K562 (cell line): ENCODE data around the gene FAM171A2. TPM values are rescaled to one million over a fixed set of nuclear protein-coding genes. Genes with fewer than 3 reads are reported as not detected.

Experiments used
- ATAC-seq: fragments of 200-7000 bp; cut with Tn5 transposase; 3 replicates; pipeline ENCODE4 v1.9.1; 2020; ENCODE audit warnings: moderate library complexity
- BruUV-seq: library from RNA; stranded (reverse); fragments of 400-500 nt; replicated peaks from 2 replicates; lab custom pipeline; 2021; lab: Mats Ljungman, UMichigan
- CTCF ChIA-PET: fragments of 300-600 bp; formaldehyde crosslinking; extraction: SDS; loops from one replicate; lab custom pipeline; 2021; ENCODE audit warnings: low intra/inter-chr PET ratio; lab: Yijun Ruan, JAX
- POLR2A ChIA-PET: fragments of 300-600, 350-650 bp; sonication (Branson Sonifier 250); formaldehyde crosslinking; extraction: SDS; loops from one replicate; lab custom pipeline; 2021; ENCODE audit warnings: antibody characterized with exemption, inconsistent platforms; lab: Yijun Ruan, JAX
- DNase-seq, 4 experiments: peaks; one replicate each; pipeline versions ENCODE4 v3.0.0 to v3.0.0-alpha.2; 2011 to 2018; ENCODE audit warnings: low spot score in 3 of 4, mixed read lengths in 3 of 4; ENCODE audit errors: extremely low read depth in 1 of 4
- FAIRE-seq: peaks from 2 replicates; lab custom pipeline; 2011; peaks lifted over from hg19 to GRCh38; lab: Jason Lieb, UNC
- H2AFZ ChIP-seq: 2 replicates; pipeline ENCODE4 v1.6.0; 2011; ENCODE audit warnings: low read depth, low read length, control low read depth, inconsistent platforms
- H3K27ac ChIP-seq: fragments of 200-600 bp; 3 replicates; pipeline ENCODE4 v1.8.0; 2011; ENCODE audit warnings: low read depth, mild to moderate bottlenecking, control low read depth, inconsistent platforms, low read length, moderate library complexity, mixed read lengths; ENCODE audit errors: extremely low read depth
- H3K27me3 ChIP-seq, 2 experiments: fragments of 300-600 bp in 1 of 2; 2 replicates in 1 of 2; 3 replicates in 1 of 2; pipeline versions ENCODE4 v1.6.0 to v1.8.0; 2011; ENCODE audit warnings: inconsistent platforms in 2 of 2, low read length in 2 of 2, mild to moderate bottlenecking in 1 of 2, mixed read lengths in 1 of 2, moderate library complexity in 1 of 2; ENCODE audit not compliant: control insufficient read depth in 2 of 2, insufficient read depth in 2 of 2
- H3K36me3 ChIP-seq: fragments of 300-600 bp; 3 replicates; pipeline ENCODE4 v1.8.0; 2011; ENCODE audit warnings: mild to moderate bottlenecking, low read length, inconsistent platforms; ENCODE audit not compliant: control insufficient read depth, insufficient read depth
- H3K4me1 ChIP-seq, 2 experiments: fragments of 200-600 bp in 1 of 2; replicated peaks in 1 of 2; 2 replicates in 1 of 2; 3 replicates in 1 of 2; pipeline versions ENCODE4 v1.5.1 to v1.8.0; 2011; ENCODE audit warnings: inconsistent platforms in 2 of 2, low read length in 2 of 2, mild to moderate bottlenecking in 1 of 2, mixed read lengths in 1 of 2, moderate library complexity in 1 of 2; ENCODE audit not compliant: control insufficient read depth in 2 of 2, insufficient read depth in 2 of 2
- H3K4me2 ChIP-seq: 2 replicates; pipeline ENCODE4 v1.6.1; 2011; ENCODE audit warnings: low read length, control low read depth, inconsistent platforms, mixed read lengths; ENCODE audit not compliant: insufficient read depth
- H3K4me3 ChIP-seq: fragments of 200-600 bp; sonication (generic), shearing (Covaris generic); 2 replicates; pipeline ENCODE4 v1.5.1; 2016; ENCODE audit warnings: control low read depth, inconsistent platforms
- H3K79me2 ChIP-seq: fragments of 200-600 bp; 3 replicates; pipeline ENCODE4 v1.8.0; 2011; ENCODE audit warnings: low read length, inconsistent platforms; ENCODE audit not compliant: control insufficient read depth, insufficient read depth
- H3K9ac ChIP-seq, 2 experiments: 2 replicates each; pipeline versions ENCODE4 v1.6.0 to v1.6.1; 2011; ENCODE audit warnings: low read depth in 2 of 2, low read length in 2 of 2, control low read depth in 1 of 2, inconsistent platforms in 1 of 2, mild to moderate bottlenecking in 1 of 2, mixed read lengths in 1 of 2; ENCODE audit not compliant: insufficient read depth in 1 of 2
- H3K9me1 ChIP-seq: one replicate; pipeline ENCODE4 v1.6.0; 2011; ENCODE audit warnings: inconsistent platforms, mild to moderate bottlenecking, low read length, moderate library complexity; ENCODE audit not compliant: control insufficient read depth, insufficient read depth
- H3K9me3 ChIP-seq: replicated peaks from 2 replicates; pipeline ENCODE4 v1.5.1; 2011; ENCODE audit warnings: low read depth, low read length, inconsistent platforms; ENCODE audit not compliant: control insufficient read depth, insufficient read depth
- H4K20me1 ChIP-seq: replicated peaks from 2 replicates; pipeline ENCODE4 v1.6.1; 2011; ENCODE audit warnings: low read length, inconsistent platforms, mixed read lengths; ENCODE audit not compliant: control insufficient read depth, insufficient read depth
- EGR1 ChIP-seq: fragments of 450-650 bp; conservative IDR thresholded peaks from 2 replicates; pipeline ENCODE4 v1.6.1; 2017; ENCODE audit warnings: mild to moderate bottlenecking
- JUN ChIP-seq, 2 experiments: sonication (generic) in 1 of 2; formaldehyde crosslinking in 1 of 2; IDR thresholded peaks; 2 replicates each; pipeline versions ENCODE4 v1.6.1 to v1.8.0; 2012 to 2022; ENCODE audit warnings: borderline replicate concordance in 2 of 2, mild to moderate bottlenecking in 2 of 2, improper control_type of control experiment in 1 of 2, low read depth in 1 of 2, low read length in 1 of 2, missing genetic modification reagents in 1 of 2
- MLX ChIP-seq, 2 experiments: fragments of 450-650 bp in 1 of 2; sonication (generic) in 1 of 2; formaldehyde crosslinking; conservative IDR thresholded peaks; 2 replicates each; pipeline versions ENCODE4 v1.4.0 to v1.8.1; 2020 to 2022; ENCODE audit warnings: mild to moderate bottlenecking in 1 of 2, missing genetic modification reagents in 1 of 2
- POLR2A ChIP-seq: fragments of 450-650 bp; conservative IDR thresholded peaks from 2 replicates; pipeline ENCODE4 v1.6.1; 2016
- POLR2AphosphoS5 ChIP-seq: IDR thresholded peaks from 2 replicates; pipeline ENCODE4 v1.6.1; 2011; ENCODE audit warnings: mild to moderate bottlenecking, low read depth, low read length, moderate library complexity; ENCODE audit not compliant: control insufficient read depth, insufficient read depth
- POLR2B ChIP-seq: fragments of 450-650 bp; IDR thresholded peaks from 2 replicates; pipeline ENCODE4 v1.6.1; 2018; ENCODE audit warnings: low read depth; ENCODE audit not compliant: partially characterized antibody
- POLR2G ChIP-seq: fragments of 200-400 bp; formaldehyde crosslinking; IDR thresholded peaks from 2 replicates; pipeline ENCODE4 v1.6.1; 2017; ENCODE audit warnings: low read depth, mild to moderate bottlenecking, antibody characterized with exemption, low read length, moderate library complexity
- RBM22 ChIP-seq: fragments of 200-400 bp; formaldehyde crosslinking; IDR thresholded peaks from 2 replicates; pipeline ENCODE4 v1.6.1; 2018; ENCODE audit warnings: low read length, low read depth; ENCODE audit not compliant: poor library complexity, severe bottlenecking
- SUPT5H ChIP-seq: fragments of 450-650 bp; IDR thresholded peaks from 2 replicates; pipeline ENCODE4 v1.6.1; 2016
- ZSCAN32 ChIP-seq: fragments of 450-650 bp; formaldehyde crosslinking; IDR thresholded peaks from 2 replicates; pipeline ENCODE4 v1.4.0; 2020; ENCODE audit warnings: mild to moderate bottlenecking, moderate library complexity
- WGBS: fragments of 100-300 bp; shearing (Covaris generic); methylation state at CpG from one replicate; pipeline ENCODE4 v1.1.6; 2016; ENCODE audit warnings: low coverage, mixed read lengths; ENCODE audit not compliant: insufficient coverage; ENCODE audit errors: missing lambda C conversion rate; 5-methylcytosine and 5-hydroxymethylcytosine counted together
- in situ Hi-C: fragments of 300-500 bp; cut with MboI; formaldehyde crosslinking; loops from 4 replicates; pipeline ENCODE4 v1.15.0; 2018; ENCODE audit warnings: inconsistent platforms, mixed read lengths
- intact Hi-C: fragments of 100-400 bp; cut with micrococcal nuclease; formaldehyde crosslinking; loops from 2 replicates; pipeline ENCODE4 v1.14.2; 2022
- polyA plus RNA-seq, 8 experiments: library from polyadenylated mRNA; depleted of rRNA in 4 of 8; stranded (reverse) in 5 of 8; unstranded in 3 of 8; fragments of >200 nt; fragmentation: Nextera tagmentation in 2 of 8; fragmentation: Illumina TruSeq in 1 of 8; extraction: Ambion mirVana in 2 of 8; extraction: Trizol in 1 of 8; gene quantifications; 2 replicates each; pipeline versions ENCODE4 v1.2.1 to v1.2.3, GENCODE V29; 2011 to 2014; ENCODE audit warnings: inconsistent platforms in 1 of 8, missing spikeins in 1 of 8
- total RNA-seq, 7 experiments: library from RNA; depleted of rRNA in 6 of 7; stranded (reverse); fragments of >200 nt in 6 of 7; fragmentation: Illumina TruSeq in 2 of 7; extraction: Trizol in 2 of 7; gene quantifications; 2 replicates each; pipeline versions ENCODE4 v1.2.1 to v1.2.3, GENCODE V29; 2011 to 2021; ENCODE audit warnings: low replicate concordance in 1 of 7

FAM171A2 gene
- total and polyA plus RNA-seq, 9 of the 15 experiments (the other 6 are each of a cell fraction or from before 2014, with no cell fraction given): 0.10 to 10.2 (median 2.0) TPM; not detected in 1

- Histone ChIP-seq H3K9me1 (no peaks in the 10 kb centered on the region), H3K27me3 (no peaks in the 10 kb centered on the region), H3K9ac (no peak overlapping the region), H3K4me2 (no peak overlapping the region), H2AFZ (no peak overlapping the region), H3K79me2 (no peaks in the 10 kb centered on the region)
- WGBS: 92% methylated on average over 8 of the region's 8 CpGs
- ATAC-seq: no peak
- TF ChIP-seq POLR2G (peak; percentile 45; the same call in 1 of the 2 replicates), RBM22 (peak; percentile 57), SUPT5H (peak; percentile 41; the same call in 1 of the 2 replicates), POLR2AphosphoS5 (0 out of 2 replicates have a peak, but pooled peaks have one; percentile 8), POLR2B (peak; percentile 58), ZSCAN32 (CRISPR knock-in tag) (no peak), EGR1 (no peak), JUN (IDR thresholded peaks at IDR 0.05; ENCODE audit: borderline replicate concordance, low read depth, low read length) (no peak), JUN (CRISPR knock-in tag; IDR thresholded peaks at IDR 0.05; ENCODE audit: borderline replicate concordance) (0 out of 2 replicates have a peak, but pooled peaks have one; percentile 32), POLR2A (peak; percentile 40; the same call in 1 of the 2 replicates), MLX (CRISPR knock-in tag; conservative IDR thresholded peaks at IDR 0.05) (no peak)
- TF ChIP-seq, all 486 proteins: peak for 7
- DNase-seq: no peak
- H3K36me3 ChIP-seq: peaks cover 46% of the 10 kb centered on the region; the same call in 2 of the 3 replicates
- H3K27ac ChIP-seq: no peak overlapping the region
- POLR2A ChIA-PET: interaction anchor here (0.6 to 2.7 kb wide), 6 partner anchors 10 to 100 kb away, joined by 3 to 7 read pairs (median 4); no protein-coding TSS in a partner anchor
- BruUV-seq: no TSS peak
- peaks cover 7 to 14% of the 10 kb centered on the region in 2 experiments; a peak in 4 of 5 replicates for H3K4me1 ChIP-seq
- FAIRE-seq: no peak
- H3K9me3 ChIP-seq: no peaks in the 10 kb centered on the region
- CTCF ChIA-PET: no interaction called here
- no peak overlapping the region for H3K4me3 ChIP-seq
- H4K20me1 ChIP-seq: no peaks in the 10 kb centered on the region
- in situ Hi-C loops (no loop called here), intact Hi-C loops (no loop called here)
These were observed 34.1 kb upstream of the FAM171A2 start for GRCh38 chr17:44397479-44398440.
